BLaER1 treated with 17β-estradiol and CSF1 and Interleukin-3, amounts not matched to agents 10 nM and 100 nM (cell line): ENCODE data around the gene WNK2.

Experiments used
- H3K27ac ChIP-seq, 11 experiments: shearing (Covaris generic); formaldehyde crosslinking; 2 replicates each; pipeline ENCODE4 v1.8.1; 2022
- H3K27me3 ChIP-seq, 11 experiments: shearing (Covaris generic); formaldehyde crosslinking; 2 replicates each; pipeline ENCODE4 v1.8.1; 2022
- H3K36me3 ChIP-seq, 11 experiments: shearing (Covaris generic); formaldehyde crosslinking; 2 replicates each; pipeline ENCODE4 v1.8.1; 2022
- H3K4me1 ChIP-seq, 10 experiments: shearing (Covaris generic); formaldehyde crosslinking; 2 replicates each; pipeline ENCODE4 v1.8.1; 2022
- H3K4me2 ChIP-seq, 11 experiments: shearing (Covaris generic); formaldehyde crosslinking; 2 replicates each; pipeline ENCODE4 v1.8.1; 2022
- H3K4me3 ChIP-seq, 10 experiments: shearing (Covaris generic); formaldehyde crosslinking; 2 replicates each; pipeline ENCODE4 v1.8.1; 2022
- H3K9ac ChIP-seq, 11 experiments: shearing (Covaris generic); formaldehyde crosslinking; 2 replicates each; pipeline ENCODE4 v1.8.1; 2022
- H3K9me3 ChIP-seq, 11 experiments: shearing (Covaris generic); formaldehyde crosslinking; replicated peaks in 1 of 11; 2 replicates each; pipeline ENCODE4 v1.8.1; 2022
- H4K20me1 ChIP-seq, 11 experiments: shearing (Covaris generic); formaldehyde crosslinking; 2 replicates each; pipeline ENCODE4 v1.8.1; 2022
- Cebpa-rat ChIP-seq, 11 experiments: shearing (Covaris generic); IDR thresholded peaks; 2 replicates each; pipeline ENCODE4 v1.8.1; 2022

The WNK2 gene

GRCh38 chr9:93238953-93239925 lies 55.3 kb downstream of the WNK2 start:
- H3K36me3 ChIP-seq: peaks cover 0 to 26% (median 0%) of the 10 kb centered on the region in 11 experiments; a peak in 6 of 22 replicates
- H3K4me2 ChIP-seq: no peak overlapping the region
- H3K4me3 ChIP-seq: no peak overlapping the region
- TF ChIP-seq Cebpa-rat (IDR thresholded peaks at IDR 0.05): no peak
- peaks cover 0 to 76% (median 0%) of the 10 kb centered on the region in 11 experiments; a peak in 4 of 22 replicates for H3K27me3 ChIP-seq
- peaks cover 0 to 44% (median 0%) of the 10 kb centered on the region in 11 experiments; a peak in 9 of 22 replicates for H4K20me1 ChIP-seq
- H3K9me3 ChIP-seq: peaks cover 0 to 13% (median 0%) of the 10 kb centered on the region in 11 experiments; a peak in 5 of 22 replicates
- H3K27ac ChIP-seq: no peak overlapping the region
- no peak overlapping the region for H3K9ac ChIP-seq
- H3K4me1 ChIP-seq: peaks cover 3 to 47% (median 33%) of the 10 kb centered on the region in 10 experiments

GRCh38 chr9:93240891-93241334 lies 57.0 kb downstream of the WNK2 start:
- TF ChIP-seq Cebpa-rat (IDR thresholded peaks at IDR 0.05): no peak
- Histone ChIP-seq H4K20me1 (peaks cover 0 to 28% (median 0%) of the 10 kb centered on the region in 11 experiments; a peak in 7 of 22 replicates), H3K9me3 (peaks cover 0 to 13% (median 0%) of the 10 kb centered on the region in 11 experiments; a peak in 5 of 22 replicates), H3K4me3 (no peak overlapping the region), H3K36me3 (peaks cover 0 to 22% (median 0%) of the 10 kb centered on the region in 11 experiments; a peak in 5 of 22 replicates), H3K27ac (no peak overlapping the region), H3K9ac (no peak overlapping the region), H3K4me1 (peaks cover 15 to 63% (median 50%) of the 10 kb centered on the region in 10 experiments), H3K4me2 (no peak overlapping the region), H3K27me3 (peaks cover 0 to 63% (median 0%) of the 10 kb centered on the region in 11 experiments; a peak in 4 of 22 replicates)

GRCh38 chr9:93243112-93243511 lies 59.2 kb downstream of the WNK2 start:
- Histone ChIP-seq H3K9ac (0 out of 22 replicates have a peak overlapping the region, but pooled peaks of 1 of the 11 experiments have one; percentile 19), H4K20me1 (peaks cover 0 to 13% (median 0%) of the 10 kb centered on the region in 11 experiments; a peak in 2 of 22 replicates), H3K4me1 (peaks cover 15 to 56% (median 42%) of the 10 kb centered on the region in 10 experiments), H3K27me3 (peaks cover 0 to 41% (median 0%) of the 10 kb centered on the region in 11 experiments; a peak in 4 of 22 replicates), H3K27ac (no peak overlapping the region), H3K4me3 (no peak overlapping the region), H3K36me3 (peaks cover 0 to 23% (median 0%) of the 10 kb centered on the region in 11 experiments; a peak in 5 of 22 replicates), H3K4me2 (peak overlapping the region in 9 of 11 experiments; percentile 84 to 99 (median 96); a peak in 16 of 22 replicates), H3K9me3 (no peaks in the 10 kb centered on the region)
- TF ChIP-seq Cebpa-rat (IDR thresholded peaks at IDR 0.05): no peak

- Histone ChIP-seq H3K4me1 (peaks cover 15 to 50% (median 42%) of the 10 kb centered on the region in 10 experiments), H4K20me1 (peaks cover 0 to 6% (median 0%) of the 10 kb centered on the region in 11 experiments; a peak in 2 of 22 replicates), H3K9ac (peak overlapping the region in 6 of 11 experiments; percentile 0 to 48 (median 26); a peak in 7 of 22 replicates), H3K36me3 (peaks cover 0 to 16% (median 0%) of the 10 kb centered on the region in 11 experiments; a peak in 4 of 22 replicates), H3K9me3 (no peaks in the 10 kb centered on the region), H3K27me3 (peaks cover 0 to 34% (median 0%) of the 10 kb centered on the region in 11 experiments; a peak in 4 of 22 replicates), H3K4me3 (peak overlapping the region in 5 of 10 experiments; percentile 14 to 48 (median 30); a peak in 6 of 20 replicates), H3K27ac (peak overlapping the region in 9 of 11 experiments; percentile 45 to 74 (median 57); a peak in 16 of 22 replicates), H3K4me2 (peak overlapping the region; percentile 70 to 99 (median 94))
- TF ChIP-seq Cebpa-rat (IDR thresholded peaks at IDR 0.05): no peak
These were observed 60.2 kb downstream of the WNK2 start for GRCh38 chr9:93244101-93244500.

- H3K27me3 ChIP-seq: peaks cover 0 to 34% (median 0%) of the 10 kb centered on the region in 11 experiments; a peak in 4 of 22 replicates
- H3K27ac ChIP-seq: peak overlapping the region in 9 of 11 experiments; percentile 45 to 74 (median 57); a peak in 18 of 22 replicates
- peaks cover 0 to 6% (median 0%) of the 10 kb centered on the region in 11 experiments; a peak in 2 of 22 replicates for H4K20me1 ChIP-seq
- H3K4me1 ChIP-seq: peaks cover 15 to 50% (median 42%) of the 10 kb centered on the region in 10 experiments
- H3K9ac ChIP-seq: peak overlapping the region in 8 of 11 experiments; percentile 0 to 54 (median 29); a peak in 11 of 22 replicates
- peaks cover 0 to 9% (median 0%) of the 10 kb centered on the region in 11 experiments; a peak in 1 of 22 replicates for H3K36me3 ChIP-seq
- TF ChIP-seq Cebpa-rat (IDR thresholded peaks at IDR 0.05): no peak
- peak overlapping the region; percentile 70 to 99 (median 94) for H3K4me2 ChIP-seq
- H3K9me3 ChIP-seq: no peaks in the 10 kb centered on the region
- peak overlapping the region in 6 of 10 experiments; percentile 0 to 48 (median 24); a peak in 7 of 20 replicates for H3K4me3 ChIP-seq
These were observed 60.8 kb downstream of the WNK2 start for GRCh38 chr9:93244510-93245436.

GRCh38 chr9:93245437-93245970 lies 61.6 kb downstream of the WNK2 start:
- H3K27ac ChIP-seq: peak overlapping the region in 7 of 11 experiments; percentile 0 to 74 (median 57); a peak in 7 of 22 replicates
- peaks cover 0 to 34% (median 0%) of the 10 kb centered on the region in 11 experiments; a peak in 4 of 22 replicates for H3K27me3 ChIP-seq
- no peak for TF ChIP-seq Cebpa-rat (IDR thresholded peaks at IDR 0.05)
- H3K9ac ChIP-seq: peak overlapping the region in 2 of 11 experiments; percentile 28 to 34; a peak in 1 of 22 replicates
- peaks cover 15 to 50% (median 42%) of the 10 kb centered on the region in 10 experiments for H3K4me1 ChIP-seq
- H3K4me3 ChIP-seq: no peak overlapping the region
- peaks cover 0 to 6% (median 0%) of the 10 kb centered on the region in 11 experiments; a peak in 1 of 22 replicates for H4K20me1 ChIP-seq
- no peaks in the 10 kb centered on the region for H3K9me3 ChIP-seq
- 0 out of 22 replicates have a peak, but pooled peaks cover 0 to 6% (median 0%) of the 10 kb centered on the region in 11 experiments for H3K36me3 ChIP-seq
- peak overlapping the region; percentile 70 to 99 (median 94) for H3K4me2 ChIP-seq

- Histone ChIP-seq H3K4me2 (peak overlapping the region in 2 of 11 experiments; percentile 93 to 94; a peak in 2 of 22 replicates), H4K20me1 (peaks cover 0 to 6% (median 0%) of the 10 kb centered on the region in 11 experiments; a peak in 1 of 22 replicates), H3K9me3 (no peaks in the 10 kb centered on the region), H3K27me3 (peaks cover 0 to 29% (median 0%) of the 10 kb centered on the region in 11 experiments; a peak in 4 of 22 replicates), H3K4me1 (peaks cover 15 to 50% (median 42%) of the 10 kb centered on the region in 10 experiments), H3K4me3 (no peak overlapping the region), H3K9ac (no peak overlapping the region), H3K27ac (no peak overlapping the region), H3K36me3 (0 out of 22 replicates have a peak, but pooled peaks cover 0 to 6% (median 0%) of the 10 kb centered on the region in 11 experiments)
- no peak for TF ChIP-seq Cebpa-rat (IDR thresholded peaks at IDR 0.05)
These were observed 62.2 kb downstream of the WNK2 start for GRCh38 chr9:93246111-93246510.
